Mesothelial cell of epicardium (in vitro differentiated cells): ENCODE measurements around the gene ATAD5. TPM values are rescaled to one million over a fixed set of nuclear protein-coding genes. Genes with fewer than 3 reads are reported as not detected.
"Not testable (repeated sequence)": the region's sequence is repeated elsewhere in the genome, so short reads cannot be mapped to it uniquely, and the experiment has no call there.

Source experiments
- DNase-seq, 2 experiments: peaks; one replicate each; pipeline ENCODE4 v3.0.0; 2021; ENCODE audit warnings: low spot score in 2 of 2; ENCODE audit not compliant: unreplicated experiment in 2 of 2
- H3K27ac Mint-ChIP-seq: 2 replicates; pipeline ENCODE4 v1.8.0; 2021; ENCODE audit warnings: mixed read lengths
- H3K27me3 Mint-ChIP-seq: 2 replicates; pipeline ENCODE4 v1.8.0; 2021; ENCODE audit warnings: low read depth, mixed read lengths
- H3K36me3 Mint-ChIP-seq: 2 replicates; pipeline ENCODE4 v1.8.0; 2021; ENCODE audit warnings: mixed read lengths
- H3K4me1 Mint-ChIP-seq: 2 replicates; pipeline ENCODE4 v1.8.0; 2021; ENCODE audit warnings: mixed read lengths
- H3K4me3 Mint-ChIP-seq: 2 replicates; pipeline ENCODE4 v1.8.0; 2021; ENCODE audit warnings: mild to moderate bottlenecking, moderate library complexity, mixed read lengths
- H3K9me3 Mint-ChIP-seq: 2 replicates; pipeline ENCODE4 v1.8.0; 2021; ENCODE audit warnings: mixed read lengths
- total RNA-seq: library from RNA; stranded (reverse); gene quantifications from 3 replicates; pipeline ENCODE4 v1.2.1, GENCODE V29; 2021
- TF ChIP-seq, protein P1 (sequence below): fragments of 200-600 bp; sonication (generic); IDR thresholded peaks from one replicate; pipeline ENCODE4 v1.5.0; 2021; ENCODE audit warnings: antibody characterized with exemption; ENCODE audit not compliant: unreplicated experiment

Gene ATAD5
- total RNA-seq, 1 donor from 2014 or later: 10.6 TPM

DNA sequence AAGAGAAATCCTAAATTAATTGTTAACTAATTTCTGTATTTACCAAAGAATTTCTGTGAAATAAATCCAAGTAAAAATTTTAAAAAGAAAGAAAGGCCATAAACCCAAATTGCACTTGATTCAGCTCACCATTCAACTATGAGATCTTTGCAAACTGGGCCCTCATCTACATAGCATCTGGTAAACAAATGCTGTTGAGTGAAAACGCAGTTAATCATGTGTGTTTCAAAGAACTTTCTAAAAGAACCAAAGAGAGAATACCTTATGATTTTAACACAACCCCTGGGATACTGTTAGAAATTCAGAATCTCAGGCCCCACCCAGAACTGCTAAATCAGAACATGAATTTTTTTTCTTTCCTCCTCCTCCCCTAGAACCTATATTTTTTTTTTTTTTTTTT, 23.9 kb upstream of the ATAD5 start:
- no peak for DNase-seq
- TF ChIP-seq, protein P1, sequence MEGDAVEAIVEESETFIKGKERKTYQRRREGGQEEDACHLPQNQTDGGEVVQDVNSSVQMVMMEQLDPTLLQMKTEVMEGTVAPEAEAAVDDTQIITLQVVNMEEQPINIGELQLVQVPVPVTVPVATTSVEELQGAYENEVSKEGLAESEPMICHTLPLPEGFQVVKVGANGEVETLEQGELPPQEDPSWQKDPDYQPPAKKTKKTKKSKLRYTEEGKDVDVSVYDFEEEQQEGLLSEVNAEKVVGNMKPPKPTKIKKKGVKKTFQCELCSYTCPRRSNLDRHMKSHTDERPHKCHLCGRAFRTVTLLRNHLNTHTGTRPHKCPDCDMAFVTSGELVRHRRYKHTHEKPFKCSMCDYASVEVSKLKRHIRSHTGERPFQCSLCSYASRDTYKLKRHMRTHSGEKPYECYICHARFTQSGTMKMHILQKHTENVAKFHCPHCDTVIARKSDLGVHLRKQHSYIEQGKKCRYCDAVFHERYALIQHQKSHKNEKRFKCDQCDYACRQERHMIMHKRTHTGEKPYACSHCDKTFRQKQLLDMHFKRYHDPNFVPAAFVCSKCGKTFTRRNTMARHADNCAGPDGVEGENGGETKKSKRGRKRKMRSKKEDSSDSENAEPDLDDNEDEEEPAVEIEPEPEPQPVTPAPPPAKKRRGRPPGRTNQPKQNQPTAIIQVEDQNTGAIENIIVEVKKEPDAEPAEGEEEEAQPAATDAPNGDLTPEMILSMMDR: no peak
- peaks cover 15% of the 10 kb centered on the region for H3K36me3 Mint-ChIP-seq
- H3K4me3 Mint-ChIP-seq: no peak overlapping the region
- H3K4me1 Mint-ChIP-seq: no peaks in the 10 kb centered on the region
- no peak overlapping the region for H3K27ac Mint-ChIP-seq
- no peaks in the 10 kb centered on the region for H3K27me3 Mint-ChIP-seq
- H3K9me3 Mint-ChIP-seq: peaks cover 6% of the 10 kb centered on the region

DNA sequence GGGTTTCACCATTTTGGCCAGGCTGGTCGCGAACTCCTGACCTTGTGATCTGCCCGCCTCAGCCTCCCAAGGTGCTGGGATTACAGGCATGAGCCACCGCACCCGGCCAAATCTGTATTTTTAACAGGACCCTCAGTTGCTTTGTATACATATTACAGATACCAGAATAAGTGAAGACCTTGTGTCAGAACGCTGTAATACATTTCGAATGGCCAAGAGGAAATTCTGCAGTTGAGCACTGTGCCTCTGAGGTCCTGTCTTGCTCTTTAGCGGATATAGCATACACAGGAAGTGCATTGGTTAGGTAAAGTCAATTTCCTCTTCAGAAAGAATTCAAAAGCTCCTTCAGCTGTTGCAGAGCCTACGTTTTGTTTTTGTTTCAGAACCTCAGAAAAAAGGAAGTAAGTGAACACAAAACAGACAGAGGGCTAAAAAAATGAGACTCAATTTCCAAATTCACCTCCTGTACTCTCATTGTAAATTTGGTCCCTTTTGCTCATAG, 22.9 kb upstream of the ATAD5 start:
- Mint-ChIP-seq H3K4me3 (no peak overlapping the region), H3K9me3 (no peaks in the 10 kb centered on the region), H3K27ac (peak overlapping the region; percentile 64), H3K4me1 (no peaks in the 10 kb centered on the region), H3K36me3 (peaks cover 7% of the 10 kb centered on the region), H3K27me3 (no peaks in the 10 kb centered on the region)
- TF ChIP-seq, protein P1: no peak
- no peak for DNase-seq

DNA sequence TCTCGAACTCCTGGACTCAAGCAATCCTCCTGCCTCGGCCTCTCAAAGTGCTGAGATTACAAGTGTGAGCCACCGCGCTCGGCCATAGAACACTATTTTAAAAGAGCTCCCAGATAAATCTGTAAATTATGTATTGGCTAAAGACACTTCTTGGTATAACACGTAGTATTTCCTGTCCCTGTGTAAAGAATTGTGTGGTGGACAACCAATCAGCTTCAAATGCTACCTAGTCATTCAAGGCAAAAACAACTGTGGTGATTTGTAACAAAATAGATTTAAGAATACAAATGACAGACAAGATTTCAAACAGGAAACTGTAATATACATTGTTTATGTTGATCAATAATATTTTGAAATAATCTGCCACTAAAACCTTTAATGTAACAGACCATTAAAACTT, 21.9 kb upstream of the ATAD5 start:
- H3K27ac Mint-ChIP-seq: peak overlapping the region; percentile 64
- no peaks in the 10 kb centered on the region for H3K27me3 Mint-ChIP-seq
- DNase-seq: no peak
- no peak overlapping the region for H3K4me3 Mint-ChIP-seq
- no peaks in the 10 kb centered on the region for H3K4me1 Mint-ChIP-seq
- peaks cover 1% of the 10 kb centered on the region for H3K36me3 Mint-ChIP-seq
- no peaks in the 10 kb centered on the region for H3K9me3 Mint-ChIP-seq
- TF ChIP-seq, protein P1: no peak

DNA sequence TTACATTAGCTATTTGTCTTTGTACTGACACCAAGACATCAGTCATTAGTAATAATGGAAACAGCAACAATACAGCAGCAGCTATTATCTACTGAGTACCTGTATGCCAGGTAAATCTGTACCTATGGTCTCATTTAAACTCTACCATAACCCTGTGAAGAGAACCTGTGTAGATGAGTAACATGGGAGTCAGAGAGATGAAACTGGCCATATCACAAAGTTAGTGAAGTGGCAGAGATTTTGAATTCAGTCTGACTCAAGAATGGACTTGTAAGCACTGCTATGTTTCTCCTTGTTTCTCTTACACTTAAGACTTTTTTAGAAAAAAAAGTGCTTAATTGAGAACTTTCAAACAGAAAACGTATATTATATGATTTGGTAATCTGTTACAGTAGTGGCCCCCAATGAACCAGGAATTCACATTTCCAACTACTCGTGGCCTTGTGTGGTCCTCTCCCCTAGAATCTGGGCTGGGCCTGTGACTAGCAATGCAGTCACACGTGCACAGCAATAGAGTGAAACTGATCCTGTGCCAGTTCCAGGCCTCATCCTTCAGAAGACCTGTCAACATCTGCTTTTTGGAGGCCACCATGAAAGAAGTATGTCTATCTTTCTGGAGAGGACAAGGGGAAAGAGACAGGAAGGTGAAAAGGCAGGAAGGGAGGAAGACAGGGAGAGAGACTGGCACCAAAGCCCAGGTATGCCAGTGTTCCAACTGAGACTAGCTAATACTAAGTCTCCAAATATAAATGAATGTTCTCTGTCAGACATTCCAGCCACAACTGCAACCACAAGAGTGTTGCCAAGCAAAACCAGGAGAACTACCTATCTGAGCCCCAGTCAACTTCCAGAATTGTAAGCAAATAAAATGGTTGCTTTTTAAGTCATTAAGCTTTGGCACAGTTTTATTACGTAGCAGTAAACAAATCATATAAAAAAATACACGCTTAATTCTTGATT, 19.3 kb upstream of the ATAD5 start:
- DNase-seq: no peak
- no peak overlapping the region for H3K4me3 Mint-ChIP-seq
- H3K27ac Mint-ChIP-seq: peak overlapping the region; percentile 60

DNA sequence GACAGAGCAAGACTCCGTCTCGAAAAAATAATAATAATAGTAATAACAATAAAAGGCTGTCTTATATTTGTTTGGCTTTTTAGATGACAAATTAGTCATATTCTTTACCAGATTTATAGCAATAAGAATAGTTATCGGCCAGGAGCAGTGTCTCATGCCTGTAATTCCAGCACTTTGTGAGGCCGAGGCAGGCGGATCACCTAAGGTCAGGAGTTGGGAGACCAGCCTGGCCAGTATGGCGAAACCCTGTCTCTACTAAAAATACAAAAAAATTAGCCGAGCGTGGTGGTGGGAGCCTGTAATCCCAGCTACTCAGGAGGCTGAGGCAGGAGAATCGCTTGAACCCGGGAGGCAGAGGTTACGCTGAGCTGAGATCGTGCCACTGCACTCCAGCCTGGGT, 17.5 kb upstream of the ATAD5 start:
- H3K27me3 Mint-ChIP-seq, H3K9me3 Mint-ChIP-seq, H3K4me3 Mint-ChIP-seq, H3K4me1 Mint-ChIP-seq, H3K36me3 Mint-ChIP-seq, DNase-seq, H3K27ac Mint-ChIP-seq: not testable (repeated sequence)

More for the DNA sequence above, 19.3 kb upstream of the ATAD5 start:
- no peaks in the 10 kb centered on the region for H3K9me3 Mint-ChIP-seq
- H3K27me3 Mint-ChIP-seq: no peaks in the 10 kb centered on the region
- TF ChIP-seq, protein P1: no peak
- H3K36me3 Mint-ChIP-seq: peaks cover 1% of the 10 kb centered on the region
- H3K4me1 Mint-ChIP-seq: no peaks in the 10 kb centered on the region

DNA sequence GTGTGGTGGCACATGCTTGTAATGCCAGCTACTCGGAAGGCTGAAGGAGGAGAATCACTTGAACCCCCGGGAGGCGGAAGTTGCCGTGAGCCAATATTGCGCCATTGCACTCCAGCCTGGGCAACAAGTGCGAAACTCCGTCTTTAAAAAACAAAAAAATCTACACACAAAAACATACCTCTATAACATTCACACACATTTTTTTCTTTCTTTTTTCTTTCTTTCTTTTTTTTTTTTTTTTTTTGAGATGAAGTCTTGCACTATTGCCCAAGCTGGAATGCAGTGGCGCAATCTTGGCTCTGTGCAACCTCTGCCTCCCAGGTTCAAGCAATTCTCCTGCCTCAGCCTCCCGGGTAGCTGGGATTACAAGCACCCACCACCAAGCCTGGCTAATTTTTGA, 16.9 kb upstream of the ATAD5 start:
- not testable (repeated sequence) for H3K27ac Mint-ChIP-seq, H3K9me3 Mint-ChIP-seq

More for the DNA sequence above, 16.9 kb upstream of the ATAD5 start:
- not testable (repeated sequence) for H3K36me3 Mint-ChIP-seq, H3K4me3 Mint-ChIP-seq, H3K27me3 Mint-ChIP-seq, DNase-seq, H3K4me1 Mint-ChIP-seq
